GM12878 (cell line): ENCODE data around the gene RAB34.
A peak's percentile ranks its signal among the peaks of the same experiment; 100 is the strongest.

ENCODE experiments used
- CTCF ChIP-seq, 3 experiments: IDR thresholded peaks in 2 of 3; conservative IDR thresholded peaks in 1 of 3; 2 replicates each; pipeline ENCODE4 v1.5.1; 2011; ENCODE audit warnings: low read depth in 3 of 3, low read length in 3 of 3, mild to moderate bottlenecking in 3 of 3, control low read depth in 2 of 3, moderate library complexity in 2 of 3, inconsistent platforms in 1 of 3, mixed read lengths in 1 of 3; ENCODE audit not compliant: control insufficient read depth in 2 of 3, insufficient read depth in 1 of 3; ENCODE audit errors: extremely low read depth in 1 of 3
- FOS ChIP-seq: IDR thresholded peaks from 3 replicates; pipeline ENCODE4 v1.6.1; 2011; ENCODE audit warnings: borderline replicate concordance; ENCODE audit not compliant: insufficient read length; ENCODE audit errors: extremely low read depth
- FOXK2 ChIP-seq: fragments of 450-650 bp; IDR thresholded peaks from 2 replicates; pipeline ENCODE4 v1.6.1; 2017; ENCODE audit warnings: mild to moderate bottlenecking, moderate library complexity
- HDAC2 ChIP-seq: fragments of 200-600 bp; sonication (generic); IDR thresholded peaks from 2 replicates; pipeline ENCODE4 v1.6.1; 2017
- MTA2 ChIP-seq: fragments of 450-650 bp; IDR thresholded peaks from 2 replicates; pipeline ENCODE4 v1.6.1; 2016; ENCODE audit warnings: low read depth, mild to moderate bottlenecking, moderate library complexity
- NBN ChIP-seq: fragments of 450-650 bp; IDR thresholded peaks from 2 replicates; pipeline ENCODE4 v1.6.1; 2016
- POLR2A ChIP-seq: IDR thresholded peaks from 2 replicates; pipeline ENCODE4 v1.6.1; 2011; ENCODE audit warnings: low read depth, mild to moderate bottlenecking, low read length
- RAD21 ChIP-seq: IDR thresholded peaks from 2 replicates; pipeline ENCODE4 v1.6.1; 2011; ENCODE audit warnings: mild to moderate bottlenecking, low read depth, low read length, moderate library complexity; ENCODE audit not compliant: insufficient read depth
- RFX5 ChIP-seq: IDR thresholded peaks from 2 replicates; pipeline ENCODE4 v1.6.1; 2011; ENCODE audit warnings: low read depth, low read length, improper control_type of control experiment
- SREBF2 ChIP-seq: IDR thresholded peaks from 2 replicates; pipeline ENCODE4 v1.6.1; 2012; ENCODE audit warnings: mild to moderate bottlenecking, low read length
- SRF ChIP-seq, 2 experiments: IDR thresholded peaks; 2 replicates each; pipeline ENCODE4 v1.6.1; 2011; ENCODE audit warnings: low read depth in 2 of 2, low read length in 2 of 2, mild to moderate bottlenecking in 1 of 2, moderate library complexity in 1 of 2
- TAF1 ChIP-seq: IDR thresholded peaks from 2 replicates; pipeline ENCODE4 v1.6.1; 2011; ENCODE audit warnings: mild to moderate bottlenecking, low read depth, low read length, borderline replicate concordance
- ZBTB4 ChIP-seq: fragments of 450-650 bp; formaldehyde crosslinking; IDR thresholded peaks from 2 replicates; pipeline ENCODE4 v1.4.0; 2022; ENCODE audit warnings: mild to moderate bottlenecking, moderate library complexity
- ZNF274 ChIP-seq: IDR thresholded peaks from one replicate; pipeline ENCODE4 v1.8.0; 2011; ENCODE audit not compliant: insufficient read length, insufficient read depth

GRCh38 chr17:28758411-28759121 is 40.9 kb upstream of the RAB34 start:
- TF ChIP-seq FOS = no peak
- TF ChIP-seq SREBF2 = no peak
- TF ChIP-seq CTCF (IDR thresholded peaks at IDR 0.05 in 2 of 3, conservative IDR thresholded peaks at IDR 0.05 in 1 of 3; ENCODE audit: control insufficient read depth in 2 of 3, extremely low read depth in 1 of 3, insufficient read depth in 1 of 3, low read depth in 3 of 3, low read length in 3 of 3) = no peak
- no peak for TF ChIP-seq MTA2
- no peak for TF ChIP-seq RFX5
- TF ChIP-seq NBN = no peak
- no peak for TF ChIP-seq HDAC2
- no peak for TF ChIP-seq RAD21
- no peak for TF ChIP-seq FOXK2
- no peak for TF ChIP-seq ZBTB4 (CRISPR knock-in tag)
- TF ChIP-seq SRF (IDR thresholded peaks at IDR 0.05; ENCODE audit: low read depth in 2 of 2, low read length in 2 of 2) = no peak
- no peak for TF ChIP-seq ZNF274
- TF ChIP-seq POLR2A = peak; percentile 37; the same call in 1 of the 2 replicates
- no peak for TF ChIP-seq TAF1
